RPMI8226 (cell line): ENCODE data around the gene SNX6.
"Not testable (repeated sequence)": the region's sequence is repeated elsewhere in the genome, so short reads cannot be mapped to it uniquely, and the experiment has no call there.

Experiments
- DNase-seq: peaks from one replicate; pipeline ENCODE4 v3.0.0-alpha.2; 2015

Gene SNX6

GRCh38 chr14:34520304-34520970 lies 109.5 kb downstream of the SNX6 start:
- not testable (repeated sequence) for DNase-seq
